Left ventricle myocardium inferior (tissue), 1 donor: ENCODE measurements around the gene SYT11. TPM values are rescaled to one million over a fixed set of nuclear protein-coding genes. Genes with fewer than 3 reads are reported as not detected.

Experiments used
- DNase-seq: peaks from one replicate; pipeline ENCODE4 v3.0.0-alpha.2; 2020
- H3K27ac ChIP-seq: fragments of 200-600 bp; replicated peaks from 2 replicates; pipeline ENCODE4 v1.8.0; 2021
- H3K27me3 ChIP-seq: fragments of 200-600 bp; 2 replicates; pipeline ENCODE4 v1.8.0; 2021; ENCODE audit warnings: low read depth
- H3K36me3 ChIP-seq: fragments of 200-600 bp; 2 replicates; pipeline ENCODE4 v1.8.0; 2021
- H3K4me1 ChIP-seq: fragments of 200-600 bp; 2 replicates; pipeline ENCODE4 v1.8.0; 2021
- H3K4me3 ChIP-seq: fragments of 200-600 bp; 2 replicates; pipeline ENCODE4 v1.8.0; 2021; ENCODE audit warnings: mild to moderate bottlenecking, moderate library complexity
- H3K9me3 ChIP-seq: fragments of 200-600 bp; replicated peaks from 2 replicates; pipeline ENCODE4 v1.8.0; 2021
- intact Hi-C: fragments of 100-400 bp; cut with micrococcal nuclease; formaldehyde crosslinking; loops from one replicate; pipeline ENCODE4 v1.11.0; 2022
- total RNA-seq: library from RNA; stranded (reverse); fragmentation: NEBNext Ultra II Directional; extraction: Animal tissue kit (Norgen Biotek cat#: 25700); gene quantifications from one replicate; pipeline ENCODE4 v1.2.1, GENCODE V29; 2021
- TF ChIP-seq, protein P1 (sequence below): fragments of 200-600 bp; IDR thresholded peaks from 2 replicates; pipeline ENCODE4 v1.8.0; 2021; ENCODE audit warnings: antibody characterized with exemption, mild to moderate bottlenecking, borderline replicate concordance
- donor health status: DM: no; HTN: yes; CAD: no; lungs with severe emphysema.

The SYT11 gene
- total RNA-seq, 1 donor from 2014 or later: 11.1 TPM

DNA sequence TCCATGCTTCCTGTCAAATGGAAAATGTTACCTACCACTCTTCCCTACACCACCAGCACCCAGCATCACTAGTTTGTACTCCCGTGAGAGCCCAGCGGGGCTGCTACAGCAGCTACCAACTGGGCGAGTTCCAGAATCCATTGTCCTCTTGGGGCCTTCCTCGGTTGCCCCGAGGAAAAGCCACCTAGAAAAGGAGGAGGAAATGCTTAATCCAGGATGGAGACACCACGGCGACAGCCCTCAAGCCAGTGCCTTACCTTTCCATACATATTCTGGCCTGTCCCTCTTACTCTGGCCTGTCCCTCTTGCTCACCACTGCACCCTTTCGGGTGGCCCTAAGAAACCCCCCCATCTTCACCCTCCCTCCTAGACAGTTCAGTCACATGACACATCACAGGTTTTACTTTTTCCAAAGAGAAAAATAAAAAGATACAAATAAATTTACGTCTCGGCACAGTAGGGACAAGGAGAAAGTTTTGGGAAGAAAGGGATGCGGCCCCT is 51.3 kb downstream of the SYT11 start:
- intact Hi-C loops: no loop called here
- H3K9me3 ChIP-seq: no peaks in the 10 kb centered on the region
- H3K4me3 ChIP-seq: peak overlapping the region; percentile 82
- H3K27me3 ChIP-seq: no peaks in the 10 kb centered on the region
- peak overlapping the region; percentile 91 for H3K27ac ChIP-seq
- peaks cover 74% of the 10 kb centered on the region for H3K36me3 ChIP-seq
- TF ChIP-seq, protein P1, sequence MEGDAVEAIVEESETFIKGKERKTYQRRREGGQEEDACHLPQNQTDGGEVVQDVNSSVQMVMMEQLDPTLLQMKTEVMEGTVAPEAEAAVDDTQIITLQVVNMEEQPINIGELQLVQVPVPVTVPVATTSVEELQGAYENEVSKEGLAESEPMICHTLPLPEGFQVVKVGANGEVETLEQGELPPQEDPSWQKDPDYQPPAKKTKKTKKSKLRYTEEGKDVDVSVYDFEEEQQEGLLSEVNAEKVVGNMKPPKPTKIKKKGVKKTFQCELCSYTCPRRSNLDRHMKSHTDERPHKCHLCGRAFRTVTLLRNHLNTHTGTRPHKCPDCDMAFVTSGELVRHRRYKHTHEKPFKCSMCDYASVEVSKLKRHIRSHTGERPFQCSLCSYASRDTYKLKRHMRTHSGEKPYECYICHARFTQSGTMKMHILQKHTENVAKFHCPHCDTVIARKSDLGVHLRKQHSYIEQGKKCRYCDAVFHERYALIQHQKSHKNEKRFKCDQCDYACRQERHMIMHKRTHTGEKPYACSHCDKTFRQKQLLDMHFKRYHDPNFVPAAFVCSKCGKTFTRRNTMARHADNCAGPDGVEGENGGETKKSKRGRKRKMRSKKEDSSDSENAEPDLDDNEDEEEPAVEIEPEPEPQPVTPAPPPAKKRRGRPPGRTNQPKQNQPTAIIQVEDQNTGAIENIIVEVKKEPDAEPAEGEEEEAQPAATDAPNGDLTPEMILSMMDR: no peak
- H3K4me1 ChIP-seq: peaks cover 35% of the 10 kb centered on the region
- DNase-seq: no peak

DNA sequence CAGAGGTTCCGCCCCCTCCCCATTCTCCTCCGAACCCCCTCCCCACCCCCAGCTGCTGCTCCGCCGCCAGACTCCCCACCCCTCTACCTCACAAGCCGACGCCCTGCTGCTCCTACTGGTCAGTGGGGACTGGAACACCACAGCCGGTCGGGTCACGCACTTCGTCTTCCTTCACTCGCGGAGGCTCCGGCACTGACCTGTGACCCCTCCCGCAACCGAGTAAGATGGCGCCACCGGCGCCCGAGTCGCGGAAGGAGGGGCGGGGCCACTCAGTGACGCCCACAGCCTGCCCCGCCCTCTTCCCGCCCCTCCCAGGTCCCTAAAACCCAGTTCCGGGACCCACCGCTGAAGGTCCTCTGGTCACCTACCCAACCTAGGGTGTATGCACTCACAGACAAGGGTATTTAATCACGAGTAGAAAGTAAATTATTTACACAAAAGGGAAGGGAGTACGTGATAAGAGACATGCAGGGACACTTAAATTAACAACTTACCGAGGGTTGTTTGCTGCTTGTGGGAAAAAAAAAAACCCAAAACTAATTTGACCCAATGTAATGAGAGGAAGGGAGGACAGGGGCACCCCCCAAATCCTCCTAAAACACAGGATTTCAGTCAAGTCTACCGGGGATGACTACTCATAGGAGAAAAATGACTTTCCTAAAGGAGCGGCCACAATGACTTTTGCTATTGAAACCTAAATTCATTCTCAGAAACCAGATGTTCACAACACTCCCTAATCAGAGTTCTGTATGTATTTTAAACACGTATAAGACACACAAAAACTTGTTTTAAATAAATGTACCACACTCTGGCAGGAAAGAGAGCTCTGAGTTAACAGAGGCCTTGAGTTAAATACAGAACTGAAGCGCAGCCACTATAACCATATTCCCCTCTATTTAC is 52.0 kb downstream of the SYT11 start, which contains the start of gene RIT1:
Gene RIT1, minus strand, starts transcription at position 194 of the 900 bp plus-strand sequence. CDS start 588 bp downstream, outside the sequence.
- intact Hi-C loops: no loop called here

DNA sequence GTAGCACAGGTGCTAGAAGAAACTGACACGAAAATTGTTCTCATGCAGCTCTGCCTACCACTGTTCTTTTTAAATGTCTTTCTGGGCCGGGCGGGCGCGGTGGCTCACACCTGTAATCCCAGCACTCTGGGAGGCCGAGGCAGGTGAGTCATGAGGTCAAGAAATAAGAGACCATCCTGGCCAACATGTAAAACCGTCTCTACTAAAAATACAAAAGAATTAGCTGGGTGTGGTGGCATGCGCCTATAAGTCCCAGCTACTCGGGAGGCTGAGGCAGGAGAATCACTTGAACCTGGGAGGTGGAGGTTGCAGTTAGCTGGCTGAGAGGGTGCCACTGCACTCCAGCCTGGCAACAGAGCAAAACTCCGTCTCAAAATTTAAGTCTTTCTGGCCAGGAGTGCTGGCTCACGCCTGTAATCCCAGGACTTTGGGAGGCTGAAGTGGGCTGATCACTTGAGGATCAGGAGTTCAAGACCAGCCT is 52.7 kb downstream of the SYT11 start:
- peak overlapping the region; percentile 91 for H3K27ac ChIP-seq
- no peaks in the 10 kb centered on the region for H3K27me3 ChIP-seq
- H3K9me3 ChIP-seq: no peaks in the 10 kb centered on the region
- peaks cover 35% of the 10 kb centered on the region for H3K4me1 ChIP-seq
- TF ChIP-seq, protein P1: no peak
- H3K4me3 ChIP-seq: no peak overlapping the region
- DNase-seq: no peak
- intact Hi-C loops: no loop called here
- peaks cover 75% of the 10 kb centered on the region for H3K36me3 ChIP-seq

More for the DNA sequence above, 52.0 kb downstream of the SYT11 start, which contains the start of gene RIT1:
- Histone ChIP-seq H3K36me3 (peaks cover 75% of the 10 kb centered on the region), H3K27me3 (no peaks in the 10 kb centered on the region), H3K4me1 (peaks cover 35% of the 10 kb centered on the region), H3K4me3 (peak within 1 kb of the TSS; percentile 82), H3K9me3 (no peaks in the 10 kb centered on the region), H3K27ac (peak within 1 kb of the TSS; percentile 91)
- DNase-seq: peak; percentile 89
- TF ChIP-seq, protein P1: peak; percentile 49

DNA sequence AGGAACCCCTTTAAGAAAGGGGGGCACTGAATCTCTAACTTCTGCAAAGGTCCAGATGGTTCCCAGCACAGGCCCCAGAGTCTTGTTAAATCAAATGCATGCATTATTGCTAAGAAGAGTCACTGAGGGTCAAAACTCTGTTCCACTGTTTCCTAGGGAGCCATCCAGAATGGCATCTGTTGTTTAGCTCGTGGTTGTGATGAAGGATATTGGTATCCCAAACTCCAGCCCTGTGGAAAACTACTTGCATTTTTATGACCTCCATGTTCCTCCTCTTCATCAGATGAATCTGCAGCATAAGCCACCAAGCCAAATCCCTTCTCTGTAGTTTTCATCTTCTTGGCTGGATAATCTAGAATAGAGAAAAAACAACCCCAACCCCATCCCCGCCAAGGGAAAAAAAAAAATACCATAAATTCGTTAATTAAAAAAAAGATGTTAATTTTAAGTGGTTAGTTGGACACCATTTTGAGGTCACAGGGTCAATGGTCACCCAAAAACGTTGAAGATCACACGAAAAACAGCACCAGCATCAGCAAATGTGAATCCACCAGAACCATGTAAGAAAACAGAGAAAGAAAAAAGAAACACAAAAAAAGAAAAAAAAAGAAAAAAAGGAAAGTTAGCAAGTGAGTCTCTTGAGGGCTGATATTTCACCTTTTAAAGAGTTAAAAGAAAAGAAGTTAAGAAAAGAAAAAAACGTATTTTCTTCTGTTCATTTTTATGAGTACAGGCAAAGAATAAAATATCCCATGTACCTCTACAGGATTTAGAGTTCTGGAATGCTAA is 54.8 kb downstream of the SYT11 start:
- intact Hi-C loops: no loop called here
- Histone ChIP-seq H3K4me3 (no peak overlapping the region), H3K27ac (peak overlapping the region; percentile 39), H3K9me3 (no peaks in the 10 kb centered on the region), H3K4me1 (peaks cover 35% of the 10 kb centered on the region), H3K27me3 (no peaks in the 10 kb centered on the region), H3K36me3 (peaks cover 77% of the 10 kb centered on the region)
- TF ChIP-seq, protein P1: no peak
- no peak for DNase-seq

DNA sequence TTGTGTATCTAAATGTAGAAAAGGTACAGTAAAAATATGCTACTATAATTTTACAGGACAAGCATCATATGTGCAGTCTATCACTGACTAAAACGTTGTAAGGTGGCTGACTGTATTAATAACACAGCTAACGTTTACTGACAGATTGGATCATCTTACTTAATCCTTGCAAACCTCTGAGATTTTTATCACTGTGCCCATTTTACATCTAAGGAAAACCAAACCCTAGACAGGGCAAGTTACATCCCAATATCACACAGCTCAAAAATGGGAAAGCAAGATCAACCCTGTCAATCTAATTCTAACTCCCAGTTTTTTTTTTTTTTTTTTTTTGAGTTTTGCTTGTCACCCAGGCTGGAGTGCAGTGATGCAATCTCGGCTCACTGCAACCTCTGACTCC is 59.3 kb downstream of the SYT11 start:
- Histone ChIP-seq H3K9me3 (no peaks in the 10 kb centered on the region), H3K4me3 (no peak overlapping the region), H3K36me3 (peaks cover 99% of the 10 kb centered on the region), H3K27ac (no peak overlapping the region), H3K4me1 (peaks cover 7% of the 10 kb centered on the region), H3K27me3 (no peaks in the 10 kb centered on the region)
- no peak for DNase-seq
- intact Hi-C loops: no loop called here
- TF ChIP-seq, protein P1: no peak
